GM12892 (cell line): ENCODE data around the gene NEK10.

Source experiments
- POLR2A ChIP-seq: IDR thresholded peaks from 2 replicates; pipeline ENCODE4 v1.6.1; 2011; ENCODE audit warnings: low read depth, low read length, control low read depth
- POLR2AphosphoS5 ChIP-seq: IDR thresholded peaks from 2 replicates; pipeline ENCODE4 v1.6.1; 2011; ENCODE audit warnings: low read depth, low read length, control low read depth
- TAF1 ChIP-seq: IDR thresholded peaks from 2 replicates; pipeline ENCODE4 v1.6.1; 2011; ENCODE audit warnings: low read depth, mild to moderate bottlenecking, control low read depth, low read length, borderline replicate concordance

DNA sequence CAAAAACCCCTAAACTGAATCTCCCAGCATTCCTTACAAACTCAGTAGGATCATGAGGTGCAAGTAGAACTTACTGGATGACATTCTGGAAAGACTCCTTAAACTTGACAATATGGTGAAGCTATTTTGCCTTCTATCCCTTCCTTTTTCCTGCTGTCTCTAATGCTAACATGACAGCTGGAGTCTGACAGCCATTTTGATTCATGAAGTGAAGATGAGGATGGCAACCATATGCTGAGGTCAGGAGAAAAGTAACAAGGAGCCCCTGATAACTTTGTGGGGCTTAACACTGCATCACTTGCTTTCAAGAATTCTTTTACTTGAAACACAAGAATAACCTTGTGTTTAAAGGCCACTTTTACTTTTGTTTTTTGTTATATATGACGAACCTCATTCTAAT is 15.0 kb upstream of the NEK10 start:
- TF ChIP-seq POLR2AphosphoS5 = no peak
- no peak for TF ChIP-seq TAF1
- TF ChIP-seq POLR2A = no peak
